HepG2 (cell line): ENCODE measurements around the gene GLI3. TPM values are rescaled to one million over a fixed set of nuclear protein-coding genes. Genes with fewer than 3 reads are reported as not detected.

ENCODE experiments used
- ATAC-seq: fragments of 200-7000 bp; cut with Tn5 transposase; 3 replicates; pipeline ENCODE4 v1.9.1; 2020; ENCODE audit warnings: mild to moderate bottlenecking, moderate library complexity
- BruUV-seq: library from RNA; stranded (reverse); fragments of 400-500 nt; replicated peaks from 2 replicates; lab custom pipeline; 2021; lab: Mats Ljungman, UMichigan
- CTCF ChIA-PET: fragments of 300-600 bp; formaldehyde crosslinking; extraction: SDS; loops from one replicate; lab custom pipeline; 2021; ENCODE audit warnings: low total read pairs, inconsistent platforms, low intra/inter-chr PET ratio; lab: Yijun Ruan, JAX
- POLR2A ChIA-PET: fragments of 350-600 bp; sonication (Branson Sonifier 250); formaldehyde crosslinking; loops from one replicate; lab custom pipeline; 2020; ENCODE audit warnings: antibody characterized with exemption, inconsistent platforms; lab: Yijun Ruan, JAX
- DNase-seq: peaks from one replicate; pipeline ENCODE4 v3.0.0-alpha.2; 2015; ENCODE audit warnings: low spot score
- FAIRE-seq: peaks from 3 replicates; lab custom pipeline; 2011; peaks lifted over from hg19 to GRCh38; lab: Jason Lieb, UNC
- H2AFZ ChIP-seq: one replicate; pipeline ENCODE4 v1.6.1; 2011; ENCODE audit warnings: low read length, inconsistent platforms
- H3K27ac ChIP-seq: fragments of 300-600 bp; 3 replicates; pipeline ENCODE4 v1.8.0; 2011; ENCODE audit warnings: mixed run types, mild to moderate bottlenecking, mixed read lengths, low read length, inconsistent platforms; ENCODE audit not compliant: insufficient read depth; ENCODE audit errors: extremely low read length
- H3K27me3 ChIP-seq, 2 experiments: fragments of 200-600 bp in 1 of 2; 2 replicates in 1 of 2; 3 replicates in 1 of 2; pipeline versions ENCODE4 v1.6.0 to v1.8.0; 2011; ENCODE audit warnings: low read length in 2 of 2, mild to moderate bottlenecking in 2 of 2, moderate library complexity in 2 of 2, inconsistent platforms in 1 of 2; ENCODE audit not compliant: insufficient read depth in 2 of 2, control insufficient read depth in 1 of 2
- H3K36me3 ChIP-seq, 2 experiments: fragments of 200-600 bp in 1 of 2; replicated peaks in 1 of 2; 2 replicates in 1 of 2; 3 replicates in 1 of 2; pipeline versions ENCODE4 v1.5.1 to v1.8.0; 2011; ENCODE audit warnings: low read length in 2 of 2, inconsistent platforms in 1 of 2; ENCODE audit not compliant: insufficient read depth in 2 of 2, control insufficient read depth in 1 of 2
- H3K4me1 ChIP-seq: 2 replicates; pipeline ENCODE4 v1.5.1; 2012; ENCODE audit warnings: low read length, inconsistent platforms; ENCODE audit not compliant: insufficient read depth
- H3K4me2 ChIP-seq: 2 replicates; pipeline ENCODE4 v1.6.0; 2011; ENCODE audit warnings: low read depth, low read length, inconsistent platforms
- H3K4me3 ChIP-seq, 3 experiments: fragments of 200-600 bp in 1 of 3; sonication (generic), shearing (Covaris generic) in 1 of 3; replicated peaks in 1 of 3; 2 replicates each; pipeline ENCODE4 v1.5.1; 2011 to 2016; ENCODE audit warnings: low read length in 3 of 3, inconsistent platforms in 2 of 3, low read depth in 2 of 3, mild to moderate bottlenecking in 2 of 3, control low read depth in 1 of 3, mixed read lengths in 1 of 3; ENCODE audit not compliant: insufficient read depth in 1 of 3
- H3K79me2 ChIP-seq: one replicate; pipeline ENCODE4 v1.6.1; 2011; ENCODE audit warnings: low read length, inconsistent platforms; ENCODE audit not compliant: insufficient read depth
- H3K9ac ChIP-seq: 2 replicates; pipeline ENCODE4 v1.6.0; 2011; ENCODE audit warnings: mild to moderate bottlenecking, low read depth, low read length, inconsistent platforms; ENCODE audit not compliant: insufficient read depth
- H3K9me3 ChIP-seq: 2 replicates; pipeline ENCODE4 v1.5.1; 2012; ENCODE audit warnings: mild to moderate bottlenecking, low read length
- H4K20me1 ChIP-seq: 2 replicates; pipeline ENCODE4 v1.6.0; 2011; ENCODE audit warnings: inconsistent platforms, mild to moderate bottlenecking, low read length, moderate library complexity; ENCODE audit not compliant: insufficient read depth
- ATF7-NPFF ChIP-seq: sonication (generic); formaldehyde crosslinking; IDR thresholded peaks from 2 replicates; pipeline ENCODE4 v1.8.1; 2023; ENCODE audit warnings: mild to moderate bottlenecking, low read depth, missing genetic modification reagents, moderate library complexity
- CENPT ChIP-seq: sonication (generic); formaldehyde crosslinking; IDR thresholded peaks from 2 replicates; pipeline ENCODE4 v1.8.0; 2022; ENCODE audit warnings: low read depth, mild to moderate bottlenecking, moderate library complexity, missing genetic modification reagents
- MAZ ChIP-seq, 2 experiments: sonication (generic) in 1 of 2; formaldehyde crosslinking in 1 of 2; IDR thresholded peaks; 2 replicates each; pipeline versions ENCODE4 v1.5.0 to v1.6.1; 2012 to 2020; ENCODE audit warnings: low read depth in 2 of 2, mild to moderate bottlenecking in 2 of 2, borderline replicate concordance in 1 of 2, improper control_type of control experiment in 1 of 2, low read length in 1 of 2, missing genetic modification reagents in 1 of 2, moderate library complexity in 1 of 2
- ZBTB1 ChIP-seq: sonication (generic); formaldehyde crosslinking; IDR thresholded peaks from 2 replicates; pipeline ENCODE4 v1.4.0; 2020; ENCODE audit warnings: missing genetic modification reagents, borderline replicate concordance
- ZFAT ChIP-seq: sonication (generic); formaldehyde crosslinking; conservative IDR thresholded peaks from 2 replicates; pipeline ENCODE4 v1.8.1; 2023; ENCODE audit warnings: missing genetic modification reagents, inconsistent platforms
- ZNF335 ChIP-seq: sonication (generic); formaldehyde crosslinking; IDR thresholded peaks from 2 replicates; pipeline ENCODE4 v1.4.0; 2020; ENCODE audit warnings: missing genetic modification reagents
- ZNF703 ChIP-seq: sonication (generic); formaldehyde crosslinking; IDR thresholded peaks from 2 replicates; pipeline ENCODE4 v1.5.1; 2020; ENCODE audit warnings: missing genetic modification reagents, mild to moderate bottlenecking, moderate library complexity, borderline replicate concordance
- WGBS: methylation state at CpG from one replicate; pipeline ENCODE4 v1.1.6; 2017; ENCODE audit warnings: low lambda C conversion rate; 5-methylcytosine and 5-hydroxymethylcytosine counted together
- in situ Hi-C: cut with HindIII; loops from 2 replicates; pipeline ENCODE4 v1.10.0; 2017; ENCODE audit warnings: low pct_unique_long_range_greater_than_20kb; ENCODE audit not compliant: extremely low pct_ligation_motif_present
- intact Hi-C: fragments of 100-400 bp; cut with micrococcal nuclease; formaldehyde crosslinking; loops from one replicate; pipeline ENCODE4 v1.10.0; 2022; ENCODE audit not compliant: unreplicated experiment
- polyA plus RNA-seq, 8 experiments: library from polyadenylated mRNA; depleted of rRNA in 3 of 8; stranded (reverse) in 7 of 8; unstranded in 1 of 8; fragments of >200 nt; fragmentation: Illumina TruSeq in 4 of 8; extraction: Trizol in 4 of 8; gene quantifications; 2 replicates each; pipeline versions ENCODE4 v1.2.1 to v1.2.3, GENCODE V29; 2011 to 2016; ENCODE audit warnings: low read depth in 4 of 8, missing spikeins in 1 of 8, mixed read lengths in 1 of 8; ENCODE audit not compliant: insufficient read depth in 1 of 8
- total RNA-seq, 5 experiments: library from RNA; depleted of rRNA; stranded (reverse); fragments of >200 nt; fragmentation: Illumina TruSeq; extraction: Trizol; gene quantifications; 2 replicates each; pipeline ENCODE4 v1.2.3, GENCODE V29; 2016; ENCODE audit warnings: low read depth in 1 of 5
- TF ChIP-seq, protein P1 (sequence below): fragments of 450-650 bp; IDR thresholded peaks from 2 replicates; pipeline ENCODE4 v1.6.1; 2017; ENCODE audit warnings: mild to moderate bottlenecking
- TF ChIP-seq, protein P2 (sequence below): sonication (generic); formaldehyde crosslinking; IDR thresholded peaks from one replicate; pipeline ENCODE4 v1.5.1; 2020; ENCODE audit warnings: mild to moderate bottlenecking, missing genetic modification reagents; ENCODE audit errors: not compliant biosample characterization

The GLI3 gene
- total and polyA plus RNA-seq, 2 of the 13 experiments (the other 11 are each of a cell fraction or from before 2014, with no cell fraction given) = not detected

DNA sequence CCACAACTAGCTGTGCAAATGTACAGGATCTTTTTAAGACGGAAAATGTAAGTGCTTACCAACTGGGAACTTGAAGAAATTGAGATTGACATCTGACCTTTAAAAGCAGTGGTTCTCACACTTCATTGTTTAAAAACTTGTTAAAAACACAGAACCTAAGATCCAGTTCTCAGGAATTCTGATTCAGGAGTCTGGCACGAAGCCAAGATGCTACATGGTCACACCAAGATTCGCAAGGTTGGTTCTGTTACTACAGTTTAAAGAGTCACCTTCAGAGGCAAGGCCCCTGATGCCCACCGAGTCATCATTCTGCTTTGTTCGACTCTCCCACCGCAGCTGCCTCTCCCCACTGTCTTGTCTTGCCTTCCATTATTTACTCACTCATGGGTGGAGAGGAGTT, 113.3 kb downstream of the GLI3 start:
- in situ Hi-C loops (no loop called here), intact Hi-C loops (no loop called here)
- ChIA-PET CTCF (no interaction called here), POLR2A (no interaction called here)
- Histone ChIP-seq H3K4me2 (no peak overlapping the region), H3K79me2 (no peaks in the 10 kb centered on the region), H3K27ac (no peak overlapping the region), H3K9me3 (no peaks in the 10 kb centered on the region), H3K4me1 (no peaks in the 10 kb centered on the region), H2AFZ (no peak overlapping the region), H3K4me3 (no peak overlapping the region), H3K9ac (no peak overlapping the region), H4K20me1 (no peaks in the 10 kb centered on the region), H3K27me3 (peaks cover 0 to 33% of the 10 kb centered on the region in 2 experiments; a peak in 3 of 5 replicates), H3K36me3 (no peaks in the 10 kb centered on the region)
- DNase-seq (no peak), FAIRE-seq (no peak), ATAC-seq (no peak)
- no TSS peak for BruUV-seq
- WGBS = 2% methylated on average over 6 of the region's 6 CpGs
- TF ChIP-seq CENPT (CRISPR knock-in tag) (no peak), ZFAT (CRISPR knock-in tag) (no peak), ZNF335 (CRISPR knock-in tag) (no peak), ATF7-NPFF (no peak), ZNF703 (no peak), ZBTB1 (CRISPR knock-in tag) (no peak), MAZ (IDR thresholded peaks at IDR 0.05; ENCODE audit: borderline replicate concordance, low read depth, low read length) (no peak), MAZ (CRISPR knock-in tag; IDR thresholded peaks at IDR 0.05; ENCODE audit: low read depth) (no peak)
- TF ChIP-seq, protein P1, sequence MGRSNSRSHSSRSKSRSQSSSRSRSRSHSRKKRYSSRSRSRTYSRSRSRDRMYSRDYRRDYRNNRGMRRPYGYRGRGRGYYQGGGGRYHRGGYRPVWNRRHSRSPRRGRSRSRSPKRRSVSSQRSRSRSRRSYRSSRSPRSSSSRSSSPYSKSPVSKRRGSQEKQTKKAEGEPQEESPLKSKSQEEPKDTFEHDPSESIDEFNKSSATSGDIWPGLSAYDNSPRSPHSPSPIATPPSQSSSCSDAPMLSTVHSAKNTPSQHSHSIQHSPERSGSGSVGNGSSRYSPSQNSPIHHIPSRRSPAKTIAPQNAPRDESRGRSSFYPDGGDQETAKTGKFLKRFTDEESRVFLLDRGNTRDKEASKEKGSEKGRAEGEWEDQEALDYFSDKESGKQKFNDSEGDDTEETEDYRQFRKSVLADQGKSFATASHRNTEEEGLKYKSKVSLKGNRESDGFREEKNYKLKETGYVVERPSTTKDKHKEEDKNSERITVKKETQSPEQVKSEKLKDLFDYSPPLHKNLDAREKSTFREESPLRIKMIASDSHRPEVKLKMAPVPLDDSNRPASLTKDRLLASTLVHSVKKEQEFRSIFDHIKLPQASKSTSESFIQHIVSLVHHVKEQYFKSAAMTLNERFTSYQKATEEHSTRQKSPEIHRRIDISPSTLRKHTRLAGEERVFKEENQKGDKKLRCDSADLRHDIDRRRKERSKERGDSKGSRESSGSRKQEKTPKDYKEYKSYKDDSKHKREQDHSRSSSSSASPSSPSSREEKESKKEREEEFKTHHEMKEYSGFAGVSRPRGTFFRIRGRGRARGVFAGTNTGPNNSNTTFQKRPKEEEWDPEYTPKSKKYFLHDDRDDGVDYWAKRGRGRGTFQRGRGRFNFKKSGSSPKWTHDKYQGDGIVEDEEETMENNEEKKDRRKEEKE = no peak
- TF ChIP-seq, protein P2, sequence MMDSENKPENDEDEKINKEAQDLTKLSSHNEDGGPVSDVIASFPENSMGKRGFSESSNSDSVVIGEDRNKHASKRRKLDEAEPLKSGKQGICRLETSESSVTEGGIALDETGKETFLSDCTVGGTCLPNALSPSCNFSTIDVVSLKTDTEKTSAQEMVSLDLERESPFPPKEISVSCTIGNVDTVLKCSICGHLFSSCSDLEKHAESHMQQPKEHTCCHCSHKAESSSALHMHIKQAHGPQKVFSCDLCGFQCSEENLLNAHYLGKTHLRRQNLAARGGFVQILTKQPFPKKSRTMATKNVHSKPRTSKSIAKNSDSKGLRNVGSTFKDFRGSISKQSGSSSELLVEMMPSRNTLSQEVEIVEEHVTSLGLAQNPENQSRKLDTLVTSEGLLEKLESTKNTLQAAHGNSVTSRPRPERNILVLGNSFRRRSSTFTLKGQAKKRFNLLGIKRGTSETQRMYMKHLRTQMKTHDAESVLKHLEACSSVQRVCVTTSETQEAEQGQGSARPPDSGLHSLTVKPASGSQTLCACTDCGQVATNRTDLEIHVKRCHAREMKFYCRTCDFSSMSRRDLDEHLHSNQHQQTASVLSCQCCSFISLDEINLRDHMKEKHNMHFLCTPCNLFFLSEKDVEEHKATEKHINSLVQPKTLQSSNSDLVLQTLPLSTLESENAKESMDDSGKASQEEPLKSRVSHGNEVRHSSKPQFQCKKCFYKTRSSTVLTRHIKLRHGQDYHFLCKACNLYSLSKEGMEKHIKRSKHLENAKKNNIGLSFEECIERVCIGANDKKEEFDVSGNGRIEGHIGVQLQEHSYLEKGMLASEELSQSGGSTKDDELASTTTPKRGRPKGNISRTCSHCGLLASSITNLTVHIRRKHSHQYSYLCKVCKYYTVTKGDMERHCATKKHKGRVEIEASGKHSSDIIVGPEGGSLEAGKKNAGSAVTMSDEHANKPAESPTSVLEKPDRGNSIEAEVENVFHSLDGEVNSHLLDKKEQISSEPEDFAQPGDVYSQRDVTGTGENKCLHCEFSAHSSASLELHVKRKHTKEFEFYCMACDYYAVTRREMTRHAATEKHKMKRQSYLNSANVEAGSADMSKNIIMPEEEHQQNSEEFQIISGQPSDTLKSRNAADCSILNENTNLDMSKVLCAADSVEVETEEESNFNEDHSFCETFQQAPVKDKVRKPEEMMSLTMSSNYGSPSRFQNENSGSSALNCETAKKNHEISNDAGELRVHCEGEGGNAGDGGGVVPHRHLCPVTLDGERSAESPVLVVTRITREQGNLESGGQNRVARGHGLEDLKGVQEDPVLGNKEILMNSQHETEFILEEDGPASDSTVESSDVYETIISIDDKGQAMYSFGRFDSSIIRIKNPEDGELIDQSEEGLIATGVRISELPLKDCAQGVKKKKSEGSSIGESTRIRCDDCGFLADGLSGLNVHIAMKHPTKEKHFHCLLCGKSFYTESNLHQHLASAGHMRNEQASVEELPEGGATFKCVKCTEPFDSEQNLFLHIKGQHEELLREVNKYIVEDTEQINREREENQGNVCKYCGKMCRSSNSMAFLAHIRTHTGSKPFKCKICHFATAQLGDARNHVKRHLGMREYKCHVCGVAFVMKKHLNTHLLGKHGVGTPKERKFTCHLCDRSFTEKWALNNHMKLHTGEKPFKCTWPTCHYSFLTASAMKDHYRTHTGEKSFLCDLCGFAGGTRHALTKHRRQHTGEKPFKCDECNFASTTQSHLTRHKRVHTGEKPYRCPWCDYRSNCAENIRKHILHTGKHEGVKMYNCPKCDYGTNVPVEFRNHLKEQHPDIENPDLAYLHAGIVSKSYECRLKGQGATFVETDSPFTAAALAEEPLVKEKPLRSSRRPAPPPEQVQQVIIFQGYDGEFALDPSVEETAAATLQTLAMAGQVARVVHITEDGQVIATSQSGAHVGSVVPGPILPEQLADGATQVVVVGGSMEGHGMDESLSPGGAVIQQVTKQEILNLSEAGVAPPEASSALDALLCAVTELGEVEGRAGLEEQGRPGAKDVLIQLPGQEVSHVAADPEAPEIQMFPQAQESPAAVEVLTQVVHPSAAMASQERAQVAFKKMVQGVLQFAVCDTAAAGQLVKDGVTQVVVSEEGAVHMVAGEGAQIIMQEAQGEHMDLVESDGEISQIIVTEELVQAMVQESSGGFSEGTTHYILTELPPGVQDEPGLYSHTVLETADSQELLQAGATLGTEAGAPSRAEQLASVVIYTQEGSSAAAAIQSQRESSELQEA = no peak
